HG02642 (cell line): Measurements from ENCODE around the gene ZNF14.
A peak's percentile ranks its signal among the peaks of the same experiment; 100 is the strongest.
"Not testable (repeated sequence)": the region's sequence is repeated elsewhere in the genome, so short reads cannot be mapped to it uniquely, and the experiment has no call there.

Experiments used
- ATAC-seq: cut with Tn5 transposase; IDR thresholded peaks from one replicate; pipeline ENCODE4 v1.9.1; 2021; ENCODE audit warnings: mild to moderate bottlenecking; ENCODE audit not compliant: unreplicated experiment, poor library complexity

Gene ZNF14

DNA sequence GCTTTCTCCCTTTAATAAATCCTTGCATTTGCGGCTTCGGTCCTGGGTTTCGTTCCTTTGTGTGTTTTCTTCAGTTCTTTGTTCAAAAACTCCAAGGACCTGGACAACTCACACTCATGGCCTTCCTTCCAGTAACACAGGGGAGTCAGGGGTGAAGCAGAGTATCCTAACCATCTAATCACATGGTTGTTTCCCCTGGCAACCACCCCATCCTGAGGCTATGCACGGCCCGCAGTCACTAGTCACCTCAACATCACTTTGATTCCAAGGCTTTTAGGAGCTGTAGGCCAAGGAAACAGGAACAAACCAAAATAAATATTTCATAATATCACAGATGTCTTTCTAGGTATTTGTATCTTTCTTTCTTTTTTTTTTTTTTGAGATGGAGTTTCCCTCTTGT is 35.3 kb downstream of the ZNF14 start:
- ATAC-seq = no peak

DNA sequence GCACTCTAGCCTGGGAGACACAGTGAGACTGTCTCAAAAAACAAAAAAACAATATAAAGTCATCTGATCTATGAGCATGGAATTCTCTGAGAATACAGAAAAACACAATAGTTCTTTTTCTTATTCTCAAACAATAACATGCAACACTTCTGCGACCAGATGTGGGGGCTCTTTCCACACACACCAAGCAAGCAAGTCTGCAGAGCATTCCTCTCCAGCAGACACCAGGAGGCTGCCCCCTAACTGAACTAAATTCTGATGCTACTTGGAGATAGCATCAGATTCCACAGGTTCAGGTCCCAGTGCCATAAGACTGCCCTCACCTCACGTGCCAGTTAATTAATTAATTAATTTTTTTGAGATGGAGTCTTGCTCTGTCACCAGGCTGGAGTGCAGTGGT is 36.5 kb downstream of the ZNF14 start:
- no peak for ATAC-seq

DNA sequence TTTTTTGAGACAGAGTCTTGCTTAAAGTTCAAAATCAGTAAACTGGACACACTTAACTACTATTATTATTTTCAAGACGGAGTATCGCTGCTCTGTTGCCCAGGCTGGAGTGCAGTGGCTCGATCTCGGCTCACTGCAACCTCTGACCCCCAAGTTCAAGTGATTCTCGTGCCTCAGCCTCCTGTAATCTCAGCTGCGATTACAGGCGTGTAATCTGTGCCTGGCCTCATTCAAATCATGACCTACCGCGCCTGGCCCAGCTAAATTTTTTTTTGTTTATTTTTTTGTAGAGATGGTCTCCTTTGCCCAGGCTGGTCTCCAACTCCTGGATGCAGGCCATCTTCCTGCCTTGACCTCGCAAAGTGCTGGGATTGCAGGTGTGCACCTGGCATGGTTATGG is 41.2 kb downstream of the ZNF14 start:
- no peak for ATAC-seq

DNA sequence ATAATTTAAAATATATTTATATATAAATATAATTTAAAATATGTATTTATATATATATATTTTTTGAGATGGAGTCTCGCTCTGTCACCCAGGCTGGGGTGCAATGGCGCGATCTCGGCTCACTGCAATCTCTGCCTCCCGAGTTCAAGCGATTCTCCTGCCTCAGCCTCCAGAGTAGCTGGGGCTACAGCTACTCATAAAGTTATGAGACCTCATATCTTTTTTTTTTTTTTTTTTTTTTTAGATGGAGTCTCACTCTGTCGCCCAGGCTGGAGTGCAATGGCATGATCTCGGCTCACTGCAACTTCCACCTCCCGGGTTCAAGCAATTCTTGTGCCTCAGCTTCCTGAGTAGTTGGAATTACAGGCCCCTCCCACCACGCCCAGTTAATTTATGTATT is 43.9 kb downstream of the ZNF14 start:
- not testable (repeated sequence) for ATAC-seq

DNA sequence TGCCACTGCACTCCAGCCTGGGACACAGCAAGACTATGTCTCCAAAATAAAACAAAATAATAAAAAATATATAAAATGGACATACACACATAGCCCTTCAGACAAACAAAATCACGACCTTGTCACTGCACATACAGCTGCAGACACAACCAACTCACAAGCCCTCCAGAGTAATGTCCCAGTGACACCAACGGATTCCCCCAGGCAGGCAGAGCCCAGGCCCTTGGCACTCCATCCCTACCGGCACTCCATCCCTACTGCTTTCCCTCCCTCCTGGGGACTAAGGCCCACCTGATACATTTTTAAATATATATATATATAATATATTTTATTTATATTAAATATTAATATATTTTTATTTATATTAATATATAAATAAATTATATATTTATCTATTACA is 45.8 kb downstream of the ZNF14 start:
- ATAC-seq = no peak

DNA sequence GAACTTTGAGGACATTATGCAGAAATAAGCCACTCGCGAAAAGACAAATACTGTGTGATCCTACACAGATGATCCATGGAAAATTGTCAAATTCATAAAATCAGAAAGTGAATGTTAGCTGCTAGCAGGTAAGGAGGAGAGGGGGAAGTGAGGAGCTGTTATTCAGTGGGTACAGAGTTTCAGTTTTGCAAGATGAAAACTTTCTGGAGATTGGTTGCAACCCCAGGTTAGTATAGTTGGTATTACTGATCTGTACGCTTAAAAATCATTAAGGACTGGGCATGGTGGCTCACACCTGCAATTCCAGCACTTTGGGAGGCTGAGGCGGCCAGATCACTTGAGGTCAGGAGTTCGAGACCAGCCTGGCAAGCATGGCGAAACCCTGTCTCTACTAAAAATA is 46.3 kb downstream of the ZNF14 start:
- no peak for ATAC-seq

DNA sequence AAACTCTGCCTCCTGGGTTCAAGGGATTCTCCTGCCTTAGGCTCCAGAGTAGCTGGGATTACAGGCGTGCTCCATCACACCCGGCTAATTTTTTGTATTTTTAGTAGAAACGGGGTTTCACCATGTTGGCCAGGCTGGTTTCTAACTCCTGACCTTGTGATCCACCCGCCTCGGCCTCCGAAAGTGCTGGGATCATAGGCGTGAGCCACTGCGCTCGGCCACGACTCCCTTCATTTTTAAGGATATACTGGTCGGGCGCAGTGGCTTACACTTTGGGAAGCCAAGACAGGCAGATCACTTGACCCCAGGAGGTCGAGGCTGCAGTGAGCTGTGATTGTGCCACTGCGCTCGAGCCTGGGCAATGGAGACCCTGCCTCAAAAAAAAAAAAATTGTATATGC is 46.8 kb downstream of the ZNF14 start:
- not testable (repeated sequence) for ATAC-seq

DNA sequence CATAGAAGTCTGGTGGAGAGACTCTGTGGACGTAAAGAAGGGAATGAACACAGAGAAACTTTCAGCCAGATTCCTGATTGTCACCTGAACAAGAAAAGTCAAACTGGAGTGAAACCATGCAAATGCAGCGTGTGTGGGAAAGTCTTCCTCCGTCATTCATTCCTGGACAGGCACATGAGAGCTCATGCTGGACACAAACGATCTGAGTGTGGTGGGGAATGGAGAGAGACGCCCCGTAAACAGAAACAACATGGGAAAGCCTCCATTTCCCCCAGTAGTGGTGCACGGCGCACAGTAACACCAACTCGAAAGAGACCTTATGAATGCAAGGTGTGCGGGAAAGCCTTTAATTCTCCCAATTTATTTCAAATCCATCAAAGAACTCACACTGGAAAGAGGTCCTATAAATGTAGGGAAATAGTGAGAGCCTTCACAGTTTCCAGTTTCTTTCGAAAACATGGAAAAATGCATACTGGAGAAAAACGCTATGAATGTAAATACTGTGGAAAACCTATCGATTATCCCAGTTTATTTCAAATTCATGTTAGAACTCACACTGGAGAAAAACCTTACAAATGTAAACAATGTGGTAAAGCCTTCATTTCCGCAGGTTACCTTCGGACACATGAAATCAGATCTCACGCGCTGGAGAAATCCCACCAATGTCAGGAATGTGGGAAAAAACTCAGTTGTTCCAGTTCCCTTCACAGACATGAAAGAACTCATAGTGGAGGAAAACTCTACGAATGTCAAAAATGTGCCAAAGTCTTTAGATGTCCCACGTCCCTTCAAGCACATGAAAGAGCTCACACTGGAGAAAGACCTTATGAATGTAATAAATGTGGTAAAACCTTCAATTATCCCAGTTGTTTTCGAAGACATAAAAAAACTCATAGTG is 53.5 kb downstream of the ZNF14 start:
- ATAC-seq = no peak

DNA sequence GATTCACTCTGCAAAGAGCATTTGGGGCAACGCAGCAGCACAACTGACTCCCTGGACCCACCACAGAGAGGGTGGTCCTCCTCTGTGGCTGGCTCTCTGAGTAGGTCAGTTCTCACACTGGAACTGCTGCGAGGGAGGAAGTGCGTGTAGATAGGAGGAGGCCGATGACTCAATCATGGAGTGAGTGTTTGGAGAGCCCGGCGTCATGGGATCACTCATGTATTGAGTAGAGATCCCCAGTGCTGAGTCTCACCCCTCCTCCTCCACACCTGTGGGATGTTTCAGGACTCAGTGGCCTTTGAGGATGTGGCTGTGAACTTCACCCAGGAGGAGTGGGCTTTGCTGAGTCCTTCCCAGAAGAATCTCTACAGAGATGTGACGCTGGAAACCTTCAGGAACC is 55.3 kb downstream of the ZNF14 start:
- no peak for ATAC-seq

DNA sequence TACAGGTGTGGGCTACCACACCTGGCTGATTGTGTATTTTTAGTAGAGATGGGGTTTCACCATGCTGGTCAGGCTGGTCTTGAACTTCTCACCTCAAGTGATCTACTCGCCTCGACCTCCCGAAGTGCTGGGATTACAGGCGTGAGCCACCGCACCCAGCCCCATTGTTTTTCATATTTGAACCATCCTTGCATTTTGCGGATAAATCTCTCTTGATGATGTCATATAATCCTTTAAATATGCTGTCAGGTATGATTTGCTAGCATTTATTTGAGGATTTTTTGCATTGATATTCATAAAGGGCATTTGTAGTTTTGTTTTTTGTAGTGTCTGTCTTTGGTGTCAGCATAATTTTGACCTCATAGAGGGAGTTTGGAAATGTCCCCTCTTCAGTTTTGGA is 58.6 kb downstream of the ZNF14 start:
- ATAC-seq = no peak

DNA sequence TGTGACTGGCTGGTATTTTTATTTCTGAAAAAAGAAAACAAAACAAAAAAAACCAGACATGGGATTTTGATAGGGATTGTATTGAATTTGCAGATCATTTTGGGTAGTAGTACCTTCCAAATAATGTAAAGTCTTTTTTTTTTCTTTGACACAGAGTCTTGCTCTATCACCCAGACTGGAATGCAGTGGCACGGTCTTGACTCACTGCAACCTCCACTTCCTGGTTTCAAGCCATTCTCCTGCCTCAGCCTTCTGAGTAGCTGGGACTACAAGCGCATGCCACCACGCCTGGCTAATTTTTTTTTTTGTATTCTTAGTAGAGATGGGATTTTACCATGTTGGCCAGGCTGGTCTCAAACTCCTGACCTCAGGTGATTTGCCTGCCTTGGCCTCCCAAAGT is 60.1 kb downstream of the ZNF14 start:
- ATAC-seq = no peak

DNA sequence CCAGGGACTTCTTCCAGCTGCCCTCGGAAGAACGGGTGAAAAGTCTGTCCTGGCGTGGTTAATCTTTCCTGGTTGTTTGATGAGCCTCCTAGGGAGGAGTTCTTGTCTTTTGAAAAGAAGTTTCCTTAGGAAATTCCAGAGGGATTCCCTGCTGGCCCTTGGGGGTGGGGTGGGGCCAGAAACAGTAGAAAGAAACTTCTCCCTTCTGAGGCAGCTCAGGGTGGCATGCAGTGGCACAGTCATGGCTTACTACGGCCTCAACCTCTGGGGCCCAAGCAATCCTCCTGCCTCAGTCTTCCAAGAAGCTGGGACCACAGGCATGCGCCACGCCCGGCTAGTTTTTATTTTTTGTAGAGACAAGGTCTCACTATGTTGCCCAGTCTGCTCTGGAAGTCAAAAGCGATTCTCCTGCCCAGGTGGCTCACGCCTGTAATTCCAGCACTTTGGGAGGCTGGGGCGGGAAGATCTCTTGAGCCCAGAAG is 62.8 kb downstream of the ZNF14 start:
- ATAC-seq = no peak

DNA sequence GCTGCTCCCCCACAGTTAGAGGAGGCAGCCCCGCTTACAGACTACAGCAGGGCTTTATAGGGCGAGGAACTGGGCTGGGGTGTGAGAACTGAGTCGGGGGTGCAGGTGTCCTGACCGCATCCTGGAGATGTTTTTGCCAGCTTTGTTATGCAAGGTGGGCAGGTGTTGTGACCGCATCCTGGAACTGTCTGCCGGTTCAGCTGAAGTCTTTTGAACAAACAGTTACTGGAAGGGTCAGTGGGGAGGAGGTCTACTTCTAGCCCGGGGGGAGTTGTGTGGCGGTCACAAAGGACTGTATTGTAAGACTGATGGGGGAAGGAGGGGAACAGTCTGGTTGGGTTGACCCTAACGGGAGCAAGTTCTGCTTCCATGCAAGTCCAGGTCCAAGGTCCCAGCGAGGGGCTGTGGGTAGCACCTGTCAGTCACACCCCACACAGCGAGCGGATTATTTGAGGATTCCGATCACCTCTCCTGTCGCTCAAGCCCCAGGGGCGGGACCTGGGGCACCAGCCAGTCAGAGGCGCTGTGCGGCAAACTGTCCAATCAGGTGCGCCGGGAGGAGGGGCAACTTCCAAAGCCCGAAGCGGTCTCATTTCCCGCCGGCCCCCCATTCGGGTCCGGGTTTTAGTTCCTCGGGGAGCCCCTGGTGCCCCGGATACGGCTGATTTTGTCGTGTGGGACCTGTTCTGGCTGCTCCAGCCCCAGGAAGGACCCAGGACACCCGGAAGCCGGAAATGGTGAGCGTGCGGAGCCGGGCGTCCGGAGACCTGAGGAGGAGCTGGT is 64.5 kb downstream of the ZNF14 start, which contains the start of gene ZNF101:
ZNF101 (plus strand) TSS at position 610 of the 783 bp plus-strand sequence; CDS start at position 735, 125 bp downstream.
- peak; percentile 72 for ATAC-seq

DNA sequence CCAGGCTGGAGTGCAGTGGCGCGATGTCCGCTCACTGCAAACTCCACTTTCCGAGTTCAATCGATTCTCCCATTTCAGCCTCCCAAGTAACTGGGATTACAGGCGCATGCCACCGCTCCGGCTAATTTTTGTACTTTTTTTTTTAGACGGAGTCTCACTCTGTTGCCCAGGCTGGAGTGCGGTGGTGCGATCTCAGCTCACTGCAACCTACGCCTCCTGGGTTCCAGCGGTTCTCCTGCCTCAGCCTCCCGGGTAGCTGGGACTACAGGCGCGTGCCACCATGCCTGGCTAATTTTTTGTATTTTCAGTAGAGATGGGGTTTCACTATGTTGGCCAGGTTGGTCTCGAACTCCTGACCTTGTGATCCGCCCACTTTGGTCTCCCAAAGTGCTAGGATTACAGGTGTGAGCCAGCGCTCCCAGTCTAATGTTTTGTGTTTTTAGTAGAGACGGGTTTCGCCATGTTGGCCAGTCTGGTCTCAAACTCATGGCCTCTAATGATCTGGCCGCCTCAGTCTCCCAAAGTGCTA is 67.4 kb downstream of the ZNF14 start:
- ATAC-seq = not testable (repeated sequence)

DNA sequence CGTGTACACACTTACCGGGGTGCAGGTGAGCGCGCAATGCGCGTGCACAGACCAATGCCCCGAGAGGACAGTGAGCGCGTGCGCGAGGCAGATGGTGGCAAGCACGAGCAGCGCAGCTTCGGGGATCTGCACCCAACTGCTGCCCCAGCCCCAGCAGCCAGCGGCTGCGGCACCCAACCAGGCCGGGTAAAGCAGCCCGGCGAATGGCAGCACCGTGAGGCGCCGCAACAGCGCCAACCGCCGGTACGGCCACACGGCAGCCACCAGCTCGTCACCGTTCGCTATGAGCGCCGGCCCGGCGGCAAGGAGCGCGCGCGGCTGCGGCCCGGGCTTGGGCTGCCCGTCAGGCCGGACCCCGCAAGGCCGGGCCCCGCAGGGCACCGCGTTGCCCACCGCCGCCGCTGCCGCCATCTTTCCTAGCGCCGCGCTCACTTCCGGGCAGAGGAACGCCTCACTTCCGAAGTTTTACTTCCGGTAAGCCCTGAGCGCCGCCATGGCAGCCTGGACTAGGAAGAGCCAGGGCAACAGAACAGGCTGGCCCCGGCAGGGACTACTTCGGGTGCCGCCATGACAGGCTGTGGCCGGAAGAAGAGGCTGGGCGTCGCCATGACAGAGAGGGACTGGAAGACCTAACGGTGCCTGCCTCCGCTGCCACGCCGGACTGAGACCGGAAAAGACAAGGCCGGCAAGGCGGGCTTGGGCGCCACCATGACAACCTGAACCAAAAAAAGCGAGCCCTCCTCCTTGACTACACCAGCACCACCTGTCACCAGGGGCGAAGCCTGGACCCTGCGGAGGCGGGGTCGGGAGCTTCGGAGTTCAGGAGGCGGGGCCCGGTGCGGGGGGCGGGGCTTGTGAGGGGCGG is 69.4 kb downstream of the ZNF14 start, which contains the start of gene ATP13A1:
ATP13A1 (minus strand) TSS at position 421 of the 865 bp plus-strand sequence; CDS start at position 411, 10 bp downstream.
- ATAC-seq = peak; percentile 78

DNA sequence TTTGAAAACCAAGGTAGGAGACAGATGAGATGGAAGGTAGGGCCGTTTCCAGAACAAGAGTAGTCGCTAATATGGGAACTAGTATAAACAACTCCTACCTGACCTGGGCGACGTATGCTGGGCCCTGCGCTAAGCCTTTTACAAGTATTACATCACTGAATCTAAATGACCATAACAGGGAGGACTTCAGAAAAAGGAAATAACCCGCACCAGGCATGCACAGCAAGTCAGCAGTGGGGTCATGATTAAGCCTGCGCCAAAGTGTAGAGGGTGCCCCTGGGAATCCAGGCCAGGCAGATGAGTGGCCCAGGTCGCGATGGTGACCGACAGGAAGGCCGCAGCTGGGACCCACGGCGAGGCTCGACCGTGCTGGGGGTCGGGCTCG is 70.0 kb downstream of the ZNF14 start:
- ATAC-seq = no peak

DNA sequence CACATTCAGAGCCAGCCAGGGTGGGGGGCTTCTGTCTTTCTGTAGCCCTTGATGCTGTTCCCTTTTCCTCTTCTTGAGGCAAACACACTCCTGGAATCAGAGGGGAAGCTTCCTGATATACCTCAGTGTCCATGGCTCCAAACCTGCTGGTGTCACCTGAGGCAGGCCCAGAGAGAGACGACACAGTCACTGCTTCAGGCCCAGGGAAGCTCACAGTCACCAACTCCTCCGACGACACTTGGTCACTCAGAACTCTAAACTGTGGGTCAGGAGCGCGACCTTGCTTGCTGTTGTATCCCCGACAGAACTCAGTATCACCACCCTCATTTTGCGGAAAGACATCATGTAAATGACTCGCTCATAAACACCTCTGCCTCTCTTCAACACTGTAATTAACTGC is 70.6 kb downstream of the ZNF14 start:
- ATAC-seq = no peak

DNA sequence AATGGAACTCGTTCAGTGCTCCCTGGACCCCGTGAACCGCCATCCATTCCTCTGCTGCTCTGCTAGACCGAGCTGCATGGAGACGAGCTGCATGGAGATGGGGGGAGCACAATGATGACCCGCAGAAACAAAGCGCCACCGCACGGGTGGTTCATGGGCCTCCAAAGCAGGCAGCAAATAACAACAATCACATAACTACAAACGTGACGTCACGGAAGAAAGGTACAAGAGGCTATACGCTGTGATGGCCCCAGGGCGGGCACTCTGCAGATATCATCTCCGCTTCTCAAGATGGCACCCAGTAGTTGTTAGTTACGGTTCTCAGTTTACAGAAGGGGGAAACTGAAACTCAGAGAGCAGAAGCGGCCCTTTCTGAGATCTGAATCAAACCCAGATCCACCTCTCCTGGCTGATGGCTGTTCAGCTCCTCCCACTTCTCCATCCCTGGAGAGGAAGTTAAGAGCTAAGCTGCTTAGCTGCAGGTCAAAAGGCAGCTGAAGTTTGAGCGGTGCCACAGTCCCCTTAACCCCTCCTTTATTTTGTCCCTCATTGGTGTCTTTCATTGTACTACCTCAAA is 71.1 kb downstream of the ZNF14 start:
- no peak for ATAC-seq

DNA sequence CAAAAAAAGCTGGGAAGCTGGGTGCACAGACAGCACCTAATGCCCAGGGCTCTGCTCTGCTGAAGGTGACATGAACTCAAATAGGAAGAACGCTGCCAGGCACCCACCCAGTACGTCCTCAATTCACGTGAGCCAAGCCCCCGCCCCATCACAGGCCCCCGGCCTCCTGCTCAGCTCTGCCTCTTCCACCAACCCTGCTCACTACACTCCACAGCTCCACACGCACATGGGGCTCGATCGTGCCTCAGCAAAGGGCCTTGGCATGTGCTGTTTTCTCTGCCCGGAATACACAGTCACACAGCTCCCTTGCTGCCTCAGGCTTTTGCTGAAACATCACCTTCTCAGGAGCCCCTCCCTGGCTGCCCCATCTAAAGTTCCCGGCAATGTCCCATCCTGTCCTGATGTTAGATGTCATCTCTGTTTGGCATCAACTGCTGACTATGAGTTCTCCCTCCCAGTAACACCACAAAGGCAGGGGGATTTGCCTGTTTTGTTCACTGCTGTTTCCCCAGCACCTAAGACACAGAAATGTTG is 71.7 kb downstream of the ZNF14 start:
- no peak for ATAC-seq
